SHP77 treated with DMSO at 0.1 percent for 48 hours (cell line): ENCODE data around the gene BPIFA2.
"Not testable (repeated sequence)": the region's sequence is repeated elsewhere in the genome, so short reads cannot be mapped to it uniquely, and the experiment has no call there.

Source experiments
- DNase-seq: peaks from one replicate; lab custom pipeline; 2025; lab: John Stamatoyannopoulos, UW

The BPIFA2 gene

GRCh38 chr20:33162313-33162712 lies 5.6 kb upstream of the BPIFA2 start:
- no peak for DNase-seq

GRCh38 chr20:33162753-33163152 lies 5.2 kb upstream of the BPIFA2 start:
- no peak for DNase-seq

GRCh38 chr20:33163856-33164762 lies 3.9 kb upstream of the BPIFA2 start:
- no peak for DNase-seq

GRCh38 chr20:33164763-33165095 lies 3.2 kb upstream of the BPIFA2 start:
- DNase-seq = no peak

GRCh38 chr20:33165416-33166055 lies 2.4 kb upstream of the BPIFA2 start:
- no peak for DNase-seq

GRCh38 chr20:33166533-33167113 lies 1.3 kb upstream of the BPIFA2 start:
- DNase-seq = no peak

- DNase-seq = no peak
Observed at GRCh38 chr20:33169176-33169794, 1.3 kb downstream of the BPIFA2 start.

- DNase-seq = no peak
Observed at GRCh38 chr20:33172781-33173180, 4.8 kb downstream of the BPIFA2 start.

GRCh38 chr20:33175123-33175522 lies 7.2 kb downstream of the BPIFA2 start:
- DNase-seq = no peak

- DNase-seq = no peak
Observed at GRCh38 chr20:33176101-33176500, 8.1 kb downstream of the BPIFA2 start.

GRCh38 chr20:33177866-33178265 lies 9.9 kb downstream of the BPIFA2 start:
- DNase-seq = no peak

GRCh38 chr20:33178726-33179125 lies 10.8 kb downstream of the BPIFA2 start:
- DNase-seq = no peak

- no peak for DNase-seq
Observed at GRCh38 chr20:33180169-33180568, 12.2 kb downstream of the BPIFA2 start.

- DNase-seq = no peak
Observed at GRCh38 chr20:33181482-33182093, 13.6 kb downstream of the BPIFA2 start.

GRCh38 chr20:33183312-33183711 lies 15.4 kb downstream of the BPIFA2 start:
- no peak for DNase-seq

- DNase-seq = not testable (repeated sequence)
Observed at GRCh38 chr20:33185031-33185590, 17.2 kb downstream of the BPIFA2 start.

- DNase-seq = no peak
Observed at GRCh38 chr20:33187491-33187890, 19.5 kb downstream of the BPIFA2 start.

GRCh38 chr20:33188421-33188820 lies 20.5 kb downstream of the BPIFA2 start:
- DNase-seq = no peak

GRCh38 chr20:33191484-33191883 lies 23.5 kb downstream of the BPIFA2 start:
- DNase-seq = no peak

- DNase-seq = no peak
Observed at GRCh38 chr20:33191955-33192354, 24.0 kb downstream of the BPIFA2 start.

- DNase-seq = no peak
Observed at GRCh38 chr20:33192912-33193501, 25.0 kb downstream of the BPIFA2 start.

- DNase-seq = no peak
Observed at GRCh38 chr20:33199026-33199425, 31.1 kb downstream of the BPIFA2 start.
